Fibroblast of skin of abdomen (primary cell): ENCODE measurements around the gene UPP1. TPM values are rescaled to one million over a fixed set of nuclear protein-coding genes. Genes with fewer than 3 reads are reported as not detected.
"Not testable (repeated sequence)": the region's sequence is repeated elsewhere in the genome, so short reads cannot be mapped to it uniquely, and the experiment has no call there.

Experiments used
- DNase-seq: peaks from one replicate; pipeline ENCODE4 v3.0.0-alpha.2; 2013
- polyA plus RNA-seq, 2 experiments: library from polyadenylated mRNA; unstranded; fragments of 120-200 nt; gene quantifications; one replicate each; pipeline ENCODE4 v1.2.1, GENCODE V29; 2013; ENCODE audit not compliant: insufficient read length in 2 of 2

UPP1 gene
- polyA plus RNA-seq (2013, experiment 1 of 2; ENCODE audit: insufficient read length), result 42.2 TPM
- polyA plus RNA-seq (2013, experiment 2 of 2; ENCODE audit: insufficient read length), result 45.3 TPM

GRCh38 chr7:48089046-48090003 is at the start of gene UPP1:
Gene UPP1 (plus strand): TSS chr7:48089265. CDS start chr7:48094784, 5,519 bp downstream.
- no peak for DNase-seq

DNA sequence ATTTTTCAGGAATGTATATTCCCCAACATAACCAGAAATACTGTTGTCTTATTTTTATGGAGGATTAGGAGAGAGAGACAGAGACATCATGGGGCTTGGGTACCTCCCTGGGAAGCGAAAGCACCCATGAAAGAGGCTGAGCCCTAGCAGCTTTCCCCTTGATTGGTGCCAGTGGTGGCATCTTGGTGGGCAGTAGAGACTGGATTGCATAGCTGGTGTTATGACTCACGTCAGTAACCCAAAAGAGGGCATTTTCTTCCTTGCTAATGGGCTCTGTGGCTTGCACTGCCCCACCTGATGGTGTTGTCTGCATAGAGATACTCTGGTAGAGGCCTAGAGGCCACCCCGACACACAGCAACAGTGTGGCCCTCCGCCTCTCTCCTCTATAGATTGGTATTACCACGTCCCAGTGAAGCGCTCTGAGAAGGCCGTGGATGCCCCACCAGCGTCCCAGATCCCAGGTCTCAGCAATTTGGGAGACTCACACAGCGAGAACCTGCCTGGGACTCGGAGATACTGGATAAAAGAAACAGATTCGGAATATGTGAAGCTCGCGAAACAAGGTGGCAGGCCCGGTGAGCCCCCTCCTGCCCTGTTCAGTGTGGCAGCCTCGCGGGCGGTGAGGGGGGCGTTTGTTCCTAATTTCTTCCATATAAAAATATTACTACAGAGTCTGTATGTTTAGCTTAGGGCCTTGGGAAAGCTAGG is 48.0 kb upstream of the UPP1 start:
- DNase-seq, result peak; percentile 1

DNA sequence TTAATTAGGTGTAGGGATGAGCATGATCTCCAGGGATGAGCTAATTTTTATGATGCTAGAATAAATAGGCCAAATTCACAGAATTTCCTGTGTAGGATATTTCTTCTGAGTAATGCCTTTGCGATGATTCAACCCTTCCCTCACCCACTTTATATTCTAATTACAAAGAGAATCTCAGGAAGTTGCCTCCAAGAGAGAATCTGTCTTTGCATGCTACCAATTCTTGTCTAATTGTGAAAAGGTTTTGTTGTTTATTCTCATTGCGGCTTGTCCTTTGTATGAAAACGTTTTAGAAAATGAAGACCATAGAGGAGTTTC is 47.5 kb upstream of the UPP1 start:
- peak; percentile 78 for DNase-seq

- DNase-seq, result peak; percentile 53
Observed at GRCh38 chr7:48042216-48042615, 46.8 kb upstream of the UPP1 start.

GRCh38 chr7:48042636-48043035 is 46.4 kb upstream of the UPP1 start:
- no peak for DNase-seq

- DNase-seq, result no peak
Observed at GRCh38 chr7:48045195-48045765, 43.8 kb upstream of the UPP1 start.

DNA sequence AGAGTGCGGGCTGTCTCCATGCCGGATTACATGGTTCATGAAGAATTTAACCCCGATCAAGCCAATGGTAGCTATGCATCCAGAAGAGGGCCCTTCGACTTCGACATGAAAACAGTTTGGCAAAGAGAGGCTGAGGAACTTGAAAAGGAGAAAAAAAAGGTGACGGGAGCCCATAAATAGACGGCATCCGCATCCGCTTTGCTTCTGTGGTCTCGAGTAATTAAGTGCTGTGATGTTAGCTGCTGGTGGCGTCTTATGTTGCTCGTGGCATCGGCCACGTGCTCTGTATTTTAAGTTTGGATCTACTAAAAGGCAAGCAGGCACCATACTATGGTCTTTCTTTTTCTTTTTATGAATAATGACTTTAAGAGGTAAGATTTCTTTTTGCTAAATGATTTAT is 42.6 kb upstream of the UPP1 start:
- DNase-seq, result peak; percentile 1

DNA sequence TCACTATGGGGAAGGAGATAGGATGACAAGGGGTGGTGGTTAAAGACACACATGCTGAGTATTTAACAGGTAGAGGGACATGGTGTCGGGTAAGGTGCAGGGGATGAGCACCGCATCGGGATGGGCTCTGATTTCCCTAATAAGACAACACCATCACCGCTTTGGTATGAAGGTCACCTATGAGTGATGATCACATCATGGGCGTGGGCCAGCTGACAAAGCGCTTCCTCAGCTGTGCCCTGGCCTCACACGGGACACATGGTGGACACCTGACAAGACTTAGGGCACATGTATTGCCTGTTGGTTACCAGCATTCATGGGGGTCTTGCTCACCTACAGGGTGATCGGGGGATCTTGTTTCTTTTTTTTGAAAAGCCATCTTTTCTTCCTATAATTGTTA is 41.0 kb upstream of the UPP1 start:
- DNase-seq, result no peak

DNA sequence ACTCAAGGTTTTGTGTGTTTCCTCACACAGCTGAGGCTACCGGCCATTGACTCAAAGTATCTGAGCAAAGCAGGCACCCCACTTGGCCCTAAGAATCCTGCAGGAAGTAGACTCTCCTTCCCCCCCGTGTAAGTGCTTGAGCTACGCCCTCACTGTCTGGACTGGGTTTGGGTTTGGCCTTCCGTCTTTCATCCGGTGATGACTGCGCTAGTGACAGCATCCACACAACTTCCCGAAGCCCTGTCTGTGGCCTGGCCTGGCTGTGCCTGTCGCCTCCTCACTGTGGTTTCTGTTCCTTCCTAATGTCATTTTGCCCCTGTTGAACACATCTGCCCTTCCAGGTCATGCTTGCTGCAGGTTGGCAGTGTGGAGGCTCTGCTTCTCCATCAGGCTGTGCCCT is 39.2 kb upstream of the UPP1 start:
- DNase-seq, result no peak

GRCh38 chr7:48052748-48053147 is 36.3 kb upstream of the UPP1 start:
- peak; percentile 34 for DNase-seq

DNA sequence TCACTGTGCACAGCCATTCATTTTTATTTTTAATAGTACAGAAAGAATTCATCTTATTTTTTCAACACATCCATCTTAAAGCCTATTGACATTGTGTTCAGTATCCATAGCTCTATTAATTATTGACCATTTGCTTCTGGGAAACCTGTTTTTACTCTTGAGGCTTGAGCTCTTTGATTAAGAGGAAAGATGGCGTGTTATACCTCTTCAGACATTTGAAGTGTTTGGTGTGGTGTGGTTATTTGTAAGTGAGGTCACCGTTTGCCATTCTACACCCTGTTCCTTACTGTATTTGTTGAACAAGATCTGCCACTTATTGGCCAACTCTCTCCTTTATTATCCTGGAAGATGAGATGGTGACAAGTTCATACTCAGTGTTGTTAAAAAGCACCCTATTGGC is 35.3 kb upstream of the UPP1 start:
- DNase-seq, result no peak

- no peak for DNase-seq
Observed at GRCh38 chr7:48058990-48059389, 30.1 kb upstream of the UPP1 start.

GRCh38 chr7:48059706-48060105 is 29.4 kb upstream of the UPP1 start:
- no peak for DNase-seq

- no peak for DNase-seq
Observed at GRCh38 chr7:48063985-48064384, 25.1 kb upstream of the UPP1 start.

DNA sequence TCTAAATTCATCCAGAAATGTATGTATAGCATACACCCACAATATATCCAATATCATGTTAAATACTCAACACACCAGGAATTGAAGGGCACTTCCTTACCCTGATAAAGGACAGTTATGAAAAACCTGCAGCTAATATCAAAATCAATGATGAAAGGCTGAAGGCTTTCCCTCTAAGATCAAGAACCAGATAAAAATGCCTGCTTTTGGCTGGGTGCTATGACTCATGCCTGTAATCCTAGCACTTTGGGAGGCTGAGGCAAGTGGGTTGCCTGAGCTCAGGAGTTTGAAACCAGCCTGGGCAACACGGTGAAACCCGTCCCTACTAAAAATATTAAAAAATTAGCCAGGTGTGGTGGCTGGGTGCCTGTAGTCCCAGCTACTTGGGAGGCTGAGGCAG is 21.6 kb upstream of the UPP1 start:
- DNase-seq, result no peak

- DNase-seq, result no peak
Observed at GRCh38 chr7:48074204-48074654, 14.8 kb upstream of the UPP1 start.

DNA sequence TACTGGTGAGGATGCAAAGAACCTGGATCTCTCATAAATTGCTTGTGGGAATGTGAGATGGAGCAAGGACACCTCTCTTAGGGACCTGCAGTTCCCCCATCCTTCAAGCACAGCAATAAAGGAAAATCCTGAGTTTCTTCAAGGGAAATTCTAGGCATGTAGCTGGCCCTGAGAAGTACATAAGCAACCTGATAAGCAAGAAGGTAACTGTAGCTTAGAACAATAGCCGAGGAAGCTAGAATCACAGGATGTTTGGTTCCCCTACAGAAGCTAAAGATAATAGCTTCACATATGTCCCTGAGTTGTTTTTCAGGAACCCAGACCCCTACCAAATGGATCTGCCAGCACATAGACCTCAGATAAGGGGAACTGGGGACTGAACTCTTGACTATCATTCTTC is 11.6 kb upstream of the UPP1 start:
- no peak for DNase-seq

- DNase-seq, result no peak
Observed at GRCh38 chr7:48078470-48078869, 10.6 kb upstream of the UPP1 start.

DNA sequence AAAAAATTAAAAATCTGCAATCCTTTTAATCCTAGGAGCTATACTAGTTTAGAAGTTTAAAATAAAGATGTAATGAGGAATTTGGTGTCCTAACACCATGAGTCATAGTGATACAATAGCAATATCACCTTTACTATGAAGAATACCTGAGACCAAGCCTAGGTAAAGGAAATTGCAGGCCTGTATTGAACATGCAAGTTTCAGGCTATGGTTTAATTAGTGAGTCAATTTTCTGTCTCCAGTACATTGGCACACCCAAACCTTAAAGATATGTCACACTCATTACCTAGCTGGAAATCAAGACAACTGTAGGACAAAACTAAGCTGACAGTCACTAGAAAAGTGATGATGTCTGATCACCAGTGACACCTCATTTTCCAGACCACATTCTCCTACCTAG is 6.7 kb upstream of the UPP1 start:
- not testable (repeated sequence) for DNase-seq

DNA sequence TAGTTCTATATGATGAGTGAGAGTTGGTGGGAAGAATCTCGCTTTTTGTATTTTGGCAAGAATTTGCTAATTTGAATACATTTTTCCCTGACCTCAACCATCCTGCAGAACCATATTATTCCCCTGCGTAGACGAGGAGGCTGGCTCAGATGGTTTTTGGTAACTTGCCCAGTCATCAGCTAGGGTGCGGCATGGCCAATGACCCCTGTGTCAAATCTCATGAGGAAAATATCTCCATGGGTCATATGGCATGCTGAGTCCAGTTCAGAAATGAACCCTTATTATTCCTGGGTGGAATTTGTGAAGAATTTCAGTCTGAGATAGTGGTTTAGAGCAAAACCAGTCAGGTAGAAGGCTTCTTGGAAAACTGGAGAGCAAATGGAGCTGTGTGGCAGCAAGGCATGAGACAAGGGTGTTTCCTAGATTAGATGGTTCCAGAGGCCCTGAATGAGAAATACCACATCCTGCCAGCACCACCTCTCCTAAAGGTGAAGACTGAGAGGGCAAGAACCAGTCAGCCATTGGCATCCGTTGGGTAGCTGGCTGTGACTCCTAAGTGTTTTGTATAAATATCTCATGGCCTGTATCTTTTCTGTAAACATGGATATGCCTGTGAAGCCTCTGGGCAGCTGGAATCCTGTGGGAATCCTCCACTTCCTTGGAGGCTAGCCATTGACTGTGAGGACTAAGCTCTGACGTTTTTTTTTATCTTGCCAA is 5.8 kb upstream of the UPP1 start:
- peak; percentile 41 for DNase-seq

DNA sequence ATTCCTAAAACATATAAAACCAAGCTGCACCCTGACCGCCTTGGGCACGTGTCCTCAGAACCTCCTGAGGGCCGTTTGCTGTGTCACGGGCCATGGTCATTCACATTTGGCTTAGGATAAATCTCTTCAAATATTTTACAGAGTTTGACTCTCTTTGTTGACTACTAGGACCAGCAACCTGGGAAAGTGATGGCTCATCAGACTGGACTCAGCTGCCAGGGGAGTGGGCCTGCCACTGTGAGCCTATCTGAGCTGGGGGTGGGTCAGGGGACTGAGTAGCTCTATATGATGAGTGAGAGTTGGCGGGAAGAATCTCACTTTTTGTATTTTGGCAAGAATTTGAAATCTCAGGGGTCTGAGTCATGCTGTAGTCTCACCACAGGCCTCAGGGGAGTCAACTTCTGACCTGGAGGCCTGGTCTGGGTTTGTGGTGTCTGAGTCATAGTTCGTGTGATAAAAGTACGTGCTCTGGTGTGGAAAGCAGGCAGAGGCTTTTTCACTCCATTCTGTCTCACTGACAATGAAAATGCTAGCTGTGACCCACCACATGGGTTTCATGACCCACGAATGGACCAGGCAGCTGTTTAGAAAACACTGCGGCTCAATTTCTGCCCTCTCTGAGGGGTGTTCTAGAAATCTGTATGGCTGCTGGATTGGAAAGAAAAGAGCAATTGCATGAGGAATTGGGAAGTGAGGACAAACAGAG is 4.2 kb upstream of the UPP1 start:
- DNase-seq, result peak; percentile 99

GRCh38 chr7:48085433-48085791 is 3.7 kb upstream of the UPP1 start:
- no peak for DNase-seq
